Femur (tissue), 1 donor: ENCODE measurements around the gene AKAP17A.
"Not testable (repeated sequence)": the region's sequence is repeated elsewhere in the genome, so short reads cannot be mapped to it uniquely, and the experiment has no call there.

Source experiments
- DNase-seq: peaks from one replicate; pipeline ENCODE4 v3.0.0-alpha.2; 2017

Gene AKAP17A, protein sequence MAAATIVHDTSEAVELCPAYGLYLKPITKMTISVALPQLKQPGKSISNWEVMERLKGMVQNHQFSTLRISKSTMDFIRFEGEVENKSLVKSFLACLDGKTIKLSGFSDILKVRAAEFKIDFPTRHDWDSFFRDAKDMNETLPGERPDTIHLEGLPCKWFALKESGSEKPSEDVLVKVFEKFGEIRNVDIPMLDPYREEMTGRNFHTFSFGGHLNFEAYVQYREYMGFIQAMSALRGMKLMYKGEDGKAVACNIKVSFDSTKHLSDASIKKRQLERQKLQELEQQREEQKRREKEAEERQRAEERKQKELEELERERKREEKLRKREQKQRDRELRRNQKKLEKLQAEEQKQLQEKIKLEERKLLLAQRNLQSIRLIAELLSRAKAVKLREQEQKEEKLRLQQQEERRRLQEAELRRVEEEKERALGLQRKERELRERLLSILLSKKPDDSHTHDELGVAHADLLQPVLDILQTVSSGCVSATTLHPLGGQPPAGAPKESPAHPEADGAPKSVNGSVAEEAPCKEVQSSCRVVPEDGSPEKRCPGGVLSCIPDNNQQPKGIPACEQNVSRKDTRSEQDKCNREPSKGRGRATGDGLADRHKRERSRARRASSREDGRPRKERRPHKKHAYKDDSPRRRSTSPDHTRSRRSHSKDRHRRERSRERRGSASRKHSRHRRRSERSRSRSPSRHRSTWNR

DNA sequence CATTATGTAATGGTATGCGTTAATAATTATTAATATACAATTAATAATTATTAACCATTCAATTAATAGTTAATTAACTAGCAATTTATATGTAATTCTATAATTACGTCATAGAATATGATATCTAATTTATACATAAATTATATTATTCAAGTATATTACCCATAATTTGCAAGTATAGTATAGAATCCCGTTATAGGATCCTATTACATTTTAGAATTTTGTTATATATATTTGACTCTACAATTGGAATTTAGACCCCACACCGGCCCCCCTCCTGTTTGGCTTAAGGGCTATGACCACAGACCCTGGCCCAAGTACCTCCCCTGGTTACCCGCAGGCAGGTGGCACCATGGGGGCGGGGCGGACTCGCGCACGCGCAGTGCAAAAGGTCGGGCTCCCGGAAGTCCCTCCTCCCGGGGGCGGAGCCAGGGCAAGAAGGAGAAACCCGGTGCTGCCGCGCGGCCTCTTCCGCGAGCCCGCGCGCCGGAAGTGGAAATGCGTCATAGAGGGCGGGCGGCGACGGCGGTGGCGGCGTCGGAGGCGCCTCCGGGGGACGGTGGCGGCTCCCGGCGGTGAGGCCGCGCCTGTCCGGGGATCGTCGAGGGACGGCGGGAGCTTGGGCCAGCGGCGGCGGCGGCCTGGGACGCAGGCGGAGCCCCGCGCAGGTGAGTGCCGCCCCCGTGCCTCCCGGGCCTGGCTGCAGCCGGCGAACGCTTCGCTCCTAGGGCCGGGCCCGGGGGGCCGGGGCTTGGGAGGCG, at the start of gene AKAP17A:
Gene AKAP17A, plus strand, starts transcription at position 503 of the 761 bp plus-strand sequence. CDS start 1,859 bp downstream, outside the sequence.
- DNase-seq, result peak; percentile 98

DNA sequence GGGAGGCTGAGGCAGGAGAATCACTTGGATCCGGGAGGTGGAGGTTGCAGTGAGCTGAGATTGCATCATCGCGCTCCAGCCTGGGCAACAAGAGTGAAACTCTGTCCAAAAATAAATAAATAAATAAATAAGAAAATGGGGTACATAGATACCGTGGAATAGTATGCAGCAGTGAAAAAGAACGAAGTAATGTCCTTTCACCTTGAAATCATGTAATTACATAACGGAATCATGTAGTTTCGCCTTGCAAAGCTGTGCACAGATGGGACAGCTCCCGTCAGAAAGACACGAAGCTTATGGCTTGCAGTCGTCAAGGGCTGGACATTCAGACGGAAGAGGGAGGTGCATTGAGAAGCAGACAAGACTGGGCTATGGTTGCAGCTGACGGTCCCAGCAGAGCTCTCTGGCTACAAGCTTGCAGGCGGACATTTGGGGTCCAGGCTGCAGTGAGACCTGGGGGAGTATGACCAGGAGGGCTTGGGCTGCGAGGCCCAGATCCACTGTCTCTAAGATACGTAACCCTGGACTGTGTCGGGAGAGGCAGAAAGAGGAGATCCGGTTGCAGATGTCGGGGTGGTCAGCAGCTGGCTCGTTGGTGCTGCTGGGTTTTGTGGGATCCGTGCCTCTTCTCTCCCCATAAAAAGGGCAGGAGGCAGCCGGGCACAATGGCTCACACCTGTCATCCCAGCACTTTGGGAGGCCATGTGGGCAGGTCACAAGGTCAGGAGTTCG, 48.2 kb upstream of the AKAP17A start:
- DNase-seq, result no peak

GRCh38 chrX:1545776-1546408, 45.5 kb upstream of the AKAP17A start:
- DNase-seq, result no peak

DNA sequence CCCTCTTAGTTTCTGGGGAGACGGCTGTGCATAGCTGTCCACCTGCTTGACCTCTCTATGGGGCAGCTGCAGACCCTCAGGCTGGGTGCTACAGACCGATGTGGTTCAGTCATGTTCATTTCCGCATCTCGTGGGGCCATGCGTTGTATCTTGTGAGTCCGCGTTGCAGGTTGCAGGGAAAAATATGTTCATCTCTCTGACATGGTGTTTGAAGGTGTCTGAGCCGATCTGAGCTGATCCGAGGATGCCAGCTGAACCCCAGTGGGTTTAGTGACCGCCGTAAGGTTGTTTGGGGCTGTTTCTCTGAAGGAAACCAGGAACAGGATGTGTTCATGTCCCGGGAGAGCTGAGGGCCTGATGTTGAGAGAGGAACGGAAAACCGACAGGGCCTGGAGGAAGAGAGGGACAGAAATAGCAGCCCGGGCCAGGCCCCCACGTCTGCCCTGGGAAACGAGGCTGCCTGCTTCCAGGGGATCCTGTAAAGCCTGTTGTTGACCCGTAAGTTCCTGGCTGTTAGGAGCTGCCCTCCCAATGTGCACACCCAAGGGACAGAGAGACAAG, 44.6 kb upstream of the AKAP17A start:
- DNase-seq, result peak; percentile 47

GRCh38 chrX:1551959-1552546, 39.4 kb upstream of the AKAP17A start:
- DNase-seq, result no peak

DNA sequence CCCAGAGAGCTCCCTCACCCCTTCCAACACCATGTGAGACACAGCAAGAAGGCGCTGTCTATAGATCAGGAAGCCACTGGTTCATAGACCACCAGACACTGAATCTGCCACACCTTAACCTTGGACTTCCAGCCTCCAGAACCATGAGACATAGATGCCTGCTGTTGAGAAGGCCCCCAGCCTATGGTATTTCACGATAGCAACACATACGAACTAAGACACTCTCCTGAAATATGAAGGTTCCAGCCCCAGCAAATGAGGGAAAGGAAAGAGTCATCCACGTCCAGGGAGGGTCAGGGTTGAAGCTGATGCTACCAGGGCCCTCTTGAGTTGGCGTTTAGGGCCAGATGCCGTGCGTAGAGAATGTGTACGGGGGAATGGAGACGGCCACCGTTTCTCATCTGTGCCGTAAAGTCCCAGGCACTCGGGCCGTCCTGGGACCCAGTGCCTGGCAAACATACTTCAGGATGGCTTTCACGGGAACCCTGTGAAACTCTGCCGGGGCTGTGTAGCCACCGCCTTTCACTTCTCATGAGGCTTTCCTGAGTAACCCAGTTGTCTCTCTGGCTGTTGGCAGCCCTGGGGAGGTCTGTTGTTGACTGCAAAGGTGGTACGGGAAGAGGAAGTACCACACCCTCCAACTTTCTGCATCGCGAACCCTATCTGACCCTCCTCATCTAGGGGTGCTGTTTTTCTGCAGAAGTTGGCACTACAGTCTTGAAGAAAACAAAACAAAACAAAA, 36.8 kb upstream of the AKAP17A start:
- no peak for DNase-seq

GRCh38 chrX:1555370-1555769, 36.0 kb upstream of the AKAP17A start:
- DNase-seq, result no peak

- DNase-seq, result not testable (repeated sequence)
Observed at GRCh38 chrX:1557442-1557841, 34.0 kb upstream of the AKAP17A start.

- no peak for DNase-seq
Observed at GRCh38 chrX:1558761-1559468, 32.5 kb upstream of the AKAP17A start.

DNA sequence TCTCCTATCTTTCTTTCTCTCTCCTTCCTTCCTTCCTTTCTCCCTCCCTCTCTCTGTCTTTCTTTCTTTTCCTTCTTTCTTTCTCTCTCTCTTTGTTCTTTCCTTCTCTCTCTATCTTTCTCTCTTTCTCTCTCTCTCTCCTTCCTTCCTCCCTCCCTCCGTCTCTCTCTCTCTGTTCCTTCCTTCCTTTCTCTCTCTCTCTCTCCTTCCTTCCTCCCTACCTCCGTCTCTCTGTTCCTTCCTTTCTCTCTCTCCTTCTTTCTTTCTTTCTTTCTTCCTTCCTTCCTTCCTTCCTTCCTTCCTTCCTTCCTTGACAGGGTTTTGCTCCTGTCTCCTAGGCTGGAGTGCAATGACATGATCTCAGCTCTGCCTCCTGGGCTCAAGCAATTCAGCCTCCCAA, 30.2 kb upstream of the AKAP17A start:
- DNase-seq, result no peak

GRCh38 chrX:1564077-1564476, 27.3 kb upstream of the AKAP17A start:
- not testable (repeated sequence) for DNase-seq

DNA sequence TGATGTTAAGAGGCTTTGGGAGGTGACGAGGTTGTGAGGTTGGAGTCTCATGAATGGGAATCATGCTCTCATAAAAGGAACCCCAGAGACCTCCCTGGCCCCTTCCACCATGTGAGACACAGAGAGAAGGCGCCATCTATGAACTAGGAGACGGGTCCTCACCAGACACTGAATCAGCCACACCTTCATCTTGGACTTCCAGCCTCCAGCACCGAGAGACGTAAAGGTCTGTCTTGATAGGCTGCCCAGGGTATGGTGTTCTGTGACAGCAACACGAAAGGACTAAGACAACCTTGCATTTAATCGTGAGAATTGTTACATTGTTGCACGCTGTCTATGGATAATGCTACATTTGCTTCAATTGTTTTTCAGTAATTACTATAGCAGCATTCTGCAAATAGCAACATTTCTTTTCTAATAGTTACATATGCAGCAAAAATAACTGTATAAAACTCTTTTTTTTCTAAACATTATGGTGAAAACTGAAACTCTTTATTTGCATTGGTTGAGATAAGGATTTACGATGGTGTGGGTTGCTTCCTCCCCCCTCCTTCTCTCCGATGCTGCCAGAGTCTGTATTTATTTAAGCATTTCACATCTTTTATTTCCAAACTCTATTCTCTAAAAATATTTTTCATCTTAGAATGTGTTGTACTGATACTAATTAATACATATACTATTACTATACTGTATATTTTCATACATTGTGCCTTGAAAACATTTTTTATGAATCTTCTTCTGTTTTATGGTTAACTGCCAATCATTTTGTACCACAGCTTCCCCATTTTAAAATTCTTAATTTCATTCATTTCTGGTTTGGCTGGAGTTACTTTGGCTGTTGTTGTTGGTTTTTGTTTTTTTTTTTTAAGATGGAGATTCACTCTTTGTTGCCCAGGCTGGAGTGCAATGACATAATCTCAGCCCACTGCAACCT, 26.4 kb upstream of the AKAP17A start:
- DNase-seq, result no peak

- DNase-seq, result not testable (repeated sequence)
Observed at GRCh38 chrX:1574181-1574580, 17.2 kb upstream of the AKAP17A start.

DNA sequence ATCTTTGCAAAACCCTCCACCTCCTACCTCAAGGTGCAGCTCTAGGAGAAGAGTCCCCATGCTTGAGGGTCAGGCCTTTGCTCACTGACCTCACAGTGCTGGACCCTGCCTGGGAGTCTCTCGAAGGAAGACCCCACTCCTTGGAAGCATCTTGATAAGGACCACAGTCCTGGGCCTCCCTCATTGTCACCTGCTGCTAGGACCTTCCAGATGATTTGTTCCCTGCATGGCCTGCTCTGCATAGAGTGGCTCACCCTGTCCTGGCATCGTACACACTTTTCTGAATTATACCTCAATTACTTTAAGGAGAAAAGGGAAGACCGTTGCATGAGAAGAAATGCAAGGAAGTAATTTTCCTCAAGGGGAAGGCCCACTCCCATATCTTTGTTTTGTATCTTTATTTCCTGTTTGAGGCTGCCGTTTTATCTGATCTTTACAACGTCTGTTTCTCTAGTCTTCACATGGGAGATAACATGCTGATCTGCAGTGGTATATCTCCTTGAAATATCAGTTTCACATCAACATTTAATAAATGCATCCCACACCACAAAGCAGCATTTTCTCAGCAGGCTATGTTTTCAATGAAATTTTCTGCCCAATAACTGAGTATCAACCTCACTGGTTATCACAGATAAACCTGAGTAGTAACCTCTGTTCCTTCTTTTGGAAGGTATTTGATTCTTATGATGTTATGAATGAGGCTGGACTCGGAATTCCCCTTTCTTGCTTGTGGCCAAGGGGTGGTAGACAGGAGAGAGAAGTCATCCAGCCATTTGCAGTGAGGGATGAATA, 15.0 kb upstream of the AKAP17A start:
- DNase-seq, result no peak

DNA sequence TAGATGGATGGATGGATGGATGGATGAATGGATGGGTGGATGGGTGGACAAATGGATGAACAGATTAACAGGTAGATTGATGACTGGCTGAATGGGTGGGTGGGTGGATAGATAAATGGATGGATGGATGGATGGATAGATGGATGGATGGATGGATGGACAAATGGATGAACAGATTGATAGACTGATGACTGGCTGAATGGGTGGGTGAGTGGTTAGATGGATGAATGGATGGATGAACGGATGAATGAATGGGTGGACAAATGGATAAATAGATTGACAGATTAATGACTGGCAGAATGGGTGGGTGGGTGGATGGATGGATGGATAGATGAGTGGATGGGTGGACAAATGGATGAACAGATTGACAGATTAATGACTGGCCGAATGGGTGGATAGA, 13.6 kb upstream of the AKAP17A start:
- DNase-seq, result no peak

GRCh38 chrX:1578511-1579173, 12.8 kb upstream of the AKAP17A start:
- DNase-seq, result no peak

DNA sequence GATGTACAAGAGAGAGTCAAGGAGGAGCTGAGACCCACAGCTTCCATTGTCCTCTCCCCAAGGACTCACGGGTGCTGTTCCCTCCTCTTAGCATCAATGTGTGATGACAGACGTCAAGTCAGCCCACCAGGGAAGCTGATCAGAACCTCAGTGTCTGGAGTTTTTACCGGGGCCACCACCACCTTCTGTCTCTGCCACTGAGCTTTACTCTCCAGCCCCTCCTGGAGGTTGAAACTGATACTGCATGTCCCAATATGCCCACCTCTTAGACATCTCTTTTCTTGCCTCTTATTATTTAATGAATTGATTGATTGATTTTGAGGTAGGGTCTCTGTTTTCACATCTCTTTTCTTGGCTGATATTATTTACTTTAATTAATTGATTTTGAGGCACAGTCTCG, 10.3 kb upstream of the AKAP17A start:
- DNase-seq, result peak; percentile 53
